T-helper 1 cell treated with Interleukin-12 subunit alpha and Interleukin-12 subunit beta and Interleukin-4 antibody, amounts not matched to agents 30 μg/mL and 1 μg/mL, for 36 hours (primary cell): ENCODE results near the gene TMEM135.

Experiments
- H3K27ac Mint-ChIP-seq: one replicate; pipeline ENCODE4 v1.8.0; 2021; ENCODE audit warnings: mild to moderate bottlenecking, mixed read lengths
- H3K27me3 Mint-ChIP-seq: one replicate; pipeline ENCODE4 v1.8.0; 2021; ENCODE audit warnings: low read depth, mixed read lengths
- H3K36me3 Mint-ChIP-seq: one replicate; pipeline ENCODE4 v1.8.0; 2021; ENCODE audit warnings: low read depth, mixed read lengths
- H3K4me1 Mint-ChIP-seq: one replicate; pipeline ENCODE4 v1.8.0; 2021; ENCODE audit warnings: low read depth, mixed read lengths
- H3K4me3 Mint-ChIP-seq: one replicate; pipeline ENCODE4 v1.8.0; 2021; ENCODE audit warnings: mild to moderate bottlenecking, moderate library complexity, mixed read lengths
- H3K9me3 Mint-ChIP-seq: one replicate; pipeline ENCODE4 v1.8.0; 2021; ENCODE audit warnings: mixed read lengths

Gene TMEM135

DNA sequence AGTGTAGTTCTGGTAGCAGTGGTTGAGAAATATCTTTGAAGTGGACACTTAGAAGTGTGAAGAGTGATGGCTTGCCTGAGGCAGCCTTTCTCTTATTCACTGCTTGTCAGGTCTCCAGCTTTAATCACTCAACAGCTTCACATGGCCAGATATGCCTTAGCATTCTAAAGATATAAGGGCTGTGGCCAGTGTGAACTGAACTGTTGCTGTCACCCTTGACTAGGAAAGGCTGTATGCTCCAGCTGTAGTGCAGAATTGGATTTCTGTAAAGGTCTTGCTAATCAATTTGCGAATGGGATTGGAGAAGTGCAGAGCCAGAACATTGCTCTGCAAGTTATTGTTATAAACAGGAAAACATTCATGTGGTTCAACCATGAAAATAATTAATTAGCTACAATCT is 266.7 kb downstream of the TMEM135 start:
- Mint-ChIP-seq H3K4me1 (peaks cover 7% of the 10 kb centered on the region), H3K4me3 (no peak overlapping the region), H3K27me3 (no peaks in the 10 kb centered on the region), H3K36me3 (peaks cover 8% of the 10 kb centered on the region), H3K9me3 (no peaks in the 10 kb centered on the region), H3K27ac (no peak overlapping the region)

DNA sequence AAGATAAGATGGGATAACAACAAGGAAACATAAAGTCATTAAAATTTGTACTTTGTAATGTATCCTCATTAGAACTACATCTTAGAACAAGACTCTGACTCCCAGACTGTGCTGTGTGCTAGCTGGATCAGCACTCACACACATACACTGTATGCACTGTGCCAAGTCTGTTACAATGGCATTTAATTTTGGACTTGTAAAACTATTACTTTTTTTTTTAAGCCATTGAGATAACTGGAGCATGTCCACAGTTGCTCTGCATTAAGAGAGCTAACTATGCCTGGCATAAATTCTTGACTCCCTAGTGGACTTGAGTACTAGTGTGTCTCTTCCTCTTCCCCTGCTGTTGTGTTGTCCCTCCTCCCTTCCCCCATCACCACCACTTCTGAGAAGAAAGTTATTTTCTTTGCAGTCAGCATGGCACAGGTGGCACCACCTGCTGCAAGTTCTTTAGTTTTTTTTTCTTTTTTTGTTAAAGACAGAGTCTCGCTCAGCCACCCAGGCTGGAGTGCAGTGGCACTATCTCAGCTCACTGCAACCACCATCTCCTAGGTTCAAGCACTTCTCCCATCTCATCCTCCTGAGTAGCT is 268.6 kb downstream of the TMEM135 start:
- peaks cover 8% of the 10 kb centered on the region for H3K36me3 Mint-ChIP-seq
- H3K4me1 Mint-ChIP-seq, result no peaks in the 10 kb centered on the region
- no peaks in the 10 kb centered on the region for H3K9me3 Mint-ChIP-seq
- no peak overlapping the region for H3K4me3 Mint-ChIP-seq
- H3K27ac Mint-ChIP-seq, result no peak overlapping the region
- no peaks in the 10 kb centered on the region for H3K27me3 Mint-ChIP-seq

DNA sequence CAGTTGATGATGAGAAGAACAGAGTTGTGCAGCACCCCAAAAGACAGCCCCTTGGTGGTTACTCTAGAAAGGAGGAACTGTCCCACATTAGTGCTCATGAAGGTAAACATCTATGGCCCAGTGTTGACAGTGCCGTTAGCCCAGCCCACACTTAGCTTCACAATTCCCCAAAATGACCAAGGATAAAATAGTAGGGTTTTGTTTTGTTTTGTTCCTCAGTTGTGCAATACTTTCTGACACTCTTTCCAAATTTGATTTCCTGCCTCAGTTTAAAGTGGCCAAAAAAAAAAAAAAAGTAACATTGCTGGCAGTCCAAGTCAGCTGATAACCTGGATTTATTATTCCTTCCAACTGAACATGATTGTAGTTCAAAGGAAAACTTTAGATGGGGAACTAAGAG is 269.4 kb downstream of the TMEM135 start:
- Mint-ChIP-seq H3K4me1 (no peaks in the 10 kb centered on the region), H3K9me3 (no peaks in the 10 kb centered on the region), H3K27ac (no peak overlapping the region), H3K36me3 (peaks cover 8% of the 10 kb centered on the region), H3K27me3 (no peaks in the 10 kb centered on the region), H3K4me3 (no peak overlapping the region)

DNA sequence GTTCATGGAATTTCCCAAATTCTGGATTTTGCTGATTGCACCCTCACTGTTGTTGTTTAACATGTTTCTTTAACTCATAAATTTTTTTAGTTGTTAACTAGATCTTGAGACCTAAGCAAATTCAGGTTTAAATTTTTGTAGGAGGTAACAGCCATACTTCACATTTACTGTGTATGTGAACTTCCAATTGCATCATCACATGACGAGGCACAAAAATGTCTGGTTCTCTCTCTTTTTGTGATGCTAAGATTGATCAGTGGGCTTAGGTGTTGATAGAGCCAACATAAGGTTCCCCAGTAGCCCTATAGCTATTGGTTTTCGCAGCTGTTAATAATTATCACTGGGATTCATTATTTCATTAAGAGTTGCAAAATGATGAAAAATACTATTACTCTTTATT is 277.5 kb downstream of the TMEM135 start:
- Mint-ChIP-seq H3K27me3 (no peaks in the 10 kb centered on the region), H3K27ac (no peak overlapping the region), H3K36me3 (no peaks in the 10 kb centered on the region), H3K4me3 (no peak overlapping the region), H3K9me3 (no peaks in the 10 kb centered on the region), H3K4me1 (no peaks in the 10 kb centered on the region)

DNA sequence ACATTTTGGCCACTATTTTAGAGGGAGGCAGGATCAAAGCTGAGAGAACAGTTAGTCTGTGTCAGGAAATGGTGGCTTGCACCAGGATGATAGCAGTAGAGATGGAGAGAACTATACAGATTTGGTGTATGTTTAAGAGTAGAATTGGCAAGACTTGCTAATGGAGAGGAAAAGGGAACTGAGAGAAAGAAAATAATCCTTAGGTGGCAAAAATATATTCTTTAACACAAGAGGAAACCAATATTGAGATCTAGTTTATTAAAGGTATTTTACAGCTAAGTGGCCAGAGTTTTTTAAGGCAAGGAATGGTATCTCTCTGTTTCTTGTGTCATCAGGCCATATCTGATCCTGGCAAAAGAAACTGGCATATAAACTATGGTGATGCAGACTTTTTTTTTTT is 278.8 kb downstream of the TMEM135 start:
- Mint-ChIP-seq H3K4me3 (no peak overlapping the region), H3K36me3 (no peaks in the 10 kb centered on the region), H3K4me1 (no peaks in the 10 kb centered on the region), H3K27ac (no peak overlapping the region), H3K27me3 (no peaks in the 10 kb centered on the region), H3K9me3 (no peaks in the 10 kb centered on the region)

DNA sequence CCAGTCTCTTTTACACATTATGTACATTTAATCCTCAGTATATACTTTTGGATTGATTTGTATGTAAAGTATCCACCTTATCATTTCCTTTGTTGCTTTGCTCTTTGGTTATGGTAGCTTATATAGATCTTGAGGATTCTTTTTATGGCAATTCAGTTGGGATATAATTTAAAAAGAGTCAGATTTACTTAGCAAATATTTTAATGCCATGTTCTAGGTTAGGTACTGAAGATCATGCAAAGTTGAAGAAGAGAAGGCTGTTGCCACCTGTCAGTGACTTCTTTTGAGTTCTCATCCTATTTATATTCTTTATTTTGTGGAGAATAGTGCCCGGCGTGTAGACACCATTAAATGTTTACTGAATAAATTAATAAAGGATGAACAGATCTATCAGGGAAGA is 279.7 kb downstream of the TMEM135 start:
- no peak overlapping the region for H3K4me3 Mint-ChIP-seq
- no peaks in the 10 kb centered on the region for H3K4me1 Mint-ChIP-seq

DNA sequence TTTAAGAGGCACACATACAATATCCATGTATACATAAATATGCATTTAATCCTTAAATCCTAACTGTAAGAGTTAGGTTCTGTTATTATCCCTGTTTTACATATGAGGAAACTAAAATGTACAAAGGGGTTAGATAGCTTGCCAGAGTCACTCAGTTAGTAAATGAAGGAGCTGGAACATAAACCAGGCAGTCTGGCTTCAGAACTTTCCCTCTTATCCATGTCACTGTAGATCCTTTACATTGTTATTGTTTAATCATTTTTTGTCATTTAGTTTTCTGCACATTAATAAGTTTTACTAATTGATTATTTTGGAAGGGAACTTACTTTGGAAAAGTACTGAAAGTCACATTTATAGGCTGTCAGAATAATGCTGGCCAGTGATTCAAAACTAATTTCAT is 282.4 kb downstream of the TMEM135 start:
- Mint-ChIP-seq H3K27me3 (no peaks in the 10 kb centered on the region), H3K4me3 (no peak overlapping the region), H3K27ac (no peak overlapping the region), H3K36me3 (peaks cover 4% of the 10 kb centered on the region), H3K4me1 (peaks cover 2% of the 10 kb centered on the region), H3K9me3 (no peaks in the 10 kb centered on the region)

More for the DNA sequence above, 279.7 kb downstream of the TMEM135 start:
- H3K36me3 Mint-ChIP-seq, result peaks cover 2% of the 10 kb centered on the region
- no peaks in the 10 kb centered on the region for H3K9me3 Mint-ChIP-seq
- H3K27me3 Mint-ChIP-seq, result no peaks in the 10 kb centered on the region
- H3K27ac Mint-ChIP-seq, result no peak overlapping the region

DNA sequence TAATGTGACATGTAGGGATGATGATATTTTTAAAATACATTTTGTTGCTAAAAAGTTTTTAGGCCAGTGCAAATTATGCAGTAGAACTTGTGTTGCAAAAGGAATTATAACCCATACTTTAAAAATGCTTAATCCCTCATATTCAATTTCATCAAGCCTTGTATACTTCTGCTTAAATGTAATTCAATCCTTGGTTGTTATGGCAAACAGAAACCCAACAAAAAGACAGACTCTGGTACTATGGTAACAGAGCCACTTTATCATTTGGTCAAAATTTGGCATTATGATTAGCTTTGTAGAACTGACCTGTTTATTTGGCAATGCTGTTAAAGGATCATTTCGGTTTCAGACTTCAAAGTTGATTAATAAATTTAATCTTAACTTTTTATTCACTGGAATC is 284.8 kb downstream of the TMEM135 start:
- Mint-ChIP-seq H3K4me1 (peaks cover 4% of the 10 kb centered on the region), H3K4me3 (no peak overlapping the region), H3K9me3 (no peaks in the 10 kb centered on the region), H3K27ac (no peak overlapping the region), H3K36me3 (peaks cover 11% of the 10 kb centered on the region), H3K27me3 (no peaks in the 10 kb centered on the region)

DNA sequence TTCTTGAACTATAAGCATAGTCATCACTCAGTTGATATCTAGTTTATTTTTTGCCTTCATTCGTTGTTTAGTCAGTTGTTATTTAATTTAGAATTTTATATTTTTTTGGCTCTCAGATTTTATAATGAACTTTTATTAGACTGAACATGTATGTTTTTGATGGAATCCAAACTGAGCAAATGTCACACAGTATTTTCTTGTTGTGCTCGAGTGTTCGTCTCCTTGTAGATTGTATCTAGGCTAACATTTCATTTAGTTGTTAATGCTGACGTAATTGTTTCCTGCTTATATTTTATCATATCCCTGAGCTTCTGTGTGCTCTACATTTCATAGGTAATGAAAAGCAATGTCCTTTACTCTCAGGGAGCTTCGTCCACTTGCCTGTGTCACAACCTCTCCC is 286.2 kb downstream of the TMEM135 start:
- H3K4me1 Mint-ChIP-seq, result peaks cover 4% of the 10 kb centered on the region

DNA sequence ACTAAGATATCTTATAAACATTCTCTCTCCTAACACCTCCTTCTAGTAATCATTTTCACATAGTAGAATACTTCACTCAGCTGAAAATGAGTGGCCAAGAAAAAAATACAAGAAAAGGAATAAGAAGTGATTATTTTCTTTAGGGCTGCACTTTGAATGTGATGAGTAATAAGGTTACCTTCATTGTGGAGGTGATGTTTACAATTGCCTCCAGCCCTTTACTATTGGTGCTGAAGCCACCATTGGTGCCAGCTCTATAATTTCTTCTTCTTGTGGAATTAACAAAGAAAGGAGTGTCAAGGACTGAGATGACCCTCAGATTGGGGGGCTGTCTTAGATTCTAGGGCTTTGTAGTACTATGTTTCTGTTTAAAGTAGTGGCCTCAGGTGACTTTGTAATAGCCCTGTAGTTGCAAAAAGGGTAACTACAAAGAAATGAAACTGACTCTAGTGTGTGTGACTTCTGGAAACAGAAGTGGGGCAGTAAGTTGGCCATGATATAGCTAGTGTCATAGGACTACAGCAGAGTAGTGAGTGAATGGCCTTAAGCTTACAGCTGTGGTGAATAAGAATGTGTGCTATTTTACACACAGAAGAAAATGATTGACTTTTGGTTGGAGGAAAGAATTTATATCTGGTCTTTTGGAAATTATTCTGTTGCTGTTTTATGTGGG is 287.2 kb downstream of the TMEM135 start:
- peaks cover 19% of the 10 kb centered on the region for H3K36me3 Mint-ChIP-seq
- H3K4me3 Mint-ChIP-seq, result no peak overlapping the region
- H3K4me1 Mint-ChIP-seq, result peaks cover 4% of the 10 kb centered on the region
- no peaks in the 10 kb centered on the region for H3K27me3 Mint-ChIP-seq
- H3K9me3 Mint-ChIP-seq, result no peaks in the 10 kb centered on the region
- H3K27ac Mint-ChIP-seq, result no peak overlapping the region

More for the DNA sequence above, 286.2 kb downstream of the TMEM135 start:
- Mint-ChIP-seq H3K9me3 (no peaks in the 10 kb centered on the region), H3K36me3 (peaks cover 16% of the 10 kb centered on the region), H3K27me3 (no peaks in the 10 kb centered on the region), H3K4me3 (no peak overlapping the region), H3K27ac (no peak overlapping the region)

DNA sequence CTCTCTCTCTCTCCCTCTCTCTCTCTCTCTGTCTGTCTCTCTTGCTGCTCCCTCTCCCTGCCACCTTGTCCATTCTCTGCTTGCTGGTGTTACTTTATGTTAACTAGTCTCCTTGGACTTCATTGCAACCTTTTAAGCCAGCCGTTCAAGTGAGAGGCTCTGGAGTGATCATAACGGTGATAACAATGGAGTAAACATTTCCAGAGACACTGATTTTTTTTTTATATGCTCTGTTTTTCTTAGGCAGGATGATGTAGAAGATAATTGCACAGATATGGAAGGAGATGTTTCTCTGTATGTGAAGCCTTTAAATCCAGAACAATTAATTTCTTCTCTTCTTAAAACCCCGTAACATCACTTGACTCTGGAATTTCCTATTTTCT is 287.7 kb downstream of the TMEM135 start:
- Mint-ChIP-seq H3K27ac (no peak overlapping the region), H3K4me1 (peaks cover 4% of the 10 kb centered on the region), H3K9me3 (no peaks in the 10 kb centered on the region), H3K27me3 (no peaks in the 10 kb centered on the region), H3K4me3 (no peak overlapping the region), H3K36me3 (peaks cover 19% of the 10 kb centered on the region)

DNA sequence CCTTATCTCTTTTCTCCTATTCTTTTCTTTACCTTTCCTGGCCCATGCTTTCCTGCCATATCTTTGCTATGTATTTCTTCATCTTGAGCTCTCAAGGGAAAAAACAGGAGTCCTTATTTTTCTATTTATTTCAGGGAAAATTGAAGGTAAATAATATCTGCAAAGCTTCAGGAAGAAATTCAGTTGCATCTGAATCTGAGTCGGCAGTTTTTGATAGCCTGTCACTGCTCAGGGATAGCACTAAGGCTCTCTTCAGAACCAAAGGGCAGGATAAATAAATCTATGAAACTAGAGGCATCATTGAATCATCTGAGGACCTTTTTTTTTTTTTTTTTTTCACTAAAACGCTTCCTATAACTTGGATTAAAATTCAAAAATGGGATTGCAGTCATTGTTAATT is 288.9 kb downstream of the TMEM135 start:
- Mint-ChIP-seq H3K27ac (no peak overlapping the region), H3K4me1 (peaks cover 4% of the 10 kb centered on the region), H3K27me3 (peaks cover 4% of the 10 kb centered on the region), H3K4me3 (no peak overlapping the region), H3K9me3 (peaks cover 5% of the 10 kb centered on the region), H3K36me3 (peaks cover 19% of the 10 kb centered on the region)

DNA sequence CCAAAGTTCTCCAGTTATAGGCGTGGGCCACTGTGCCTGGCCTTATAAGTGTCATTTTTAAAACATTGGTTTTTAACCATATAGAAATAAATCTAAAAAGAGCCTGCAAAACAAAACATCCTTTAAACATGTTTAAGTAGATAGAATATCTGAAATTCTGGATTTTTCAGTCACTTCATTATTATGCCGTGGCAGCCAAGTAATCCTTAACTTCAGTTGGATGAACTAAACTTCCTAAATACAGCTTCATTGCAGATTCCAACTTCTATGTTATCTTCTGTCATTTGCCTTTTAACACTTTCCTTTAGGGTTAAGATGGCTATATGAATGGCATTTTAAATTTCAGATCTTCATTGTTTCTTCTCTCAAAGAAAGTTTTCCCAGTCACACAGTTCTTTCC is 291.4 kb downstream of the TMEM135 start:
- Mint-ChIP-seq H3K4me3 (no peak overlapping the region), H3K27ac (no peak overlapping the region), H3K9me3 (peaks cover 5% of the 10 kb centered on the region), H3K27me3 (peaks cover 4% of the 10 kb centered on the region), H3K36me3 (peaks cover 16% of the 10 kb centered on the region), H3K4me1 (peaks cover 4% of the 10 kb centered on the region)

DNA sequence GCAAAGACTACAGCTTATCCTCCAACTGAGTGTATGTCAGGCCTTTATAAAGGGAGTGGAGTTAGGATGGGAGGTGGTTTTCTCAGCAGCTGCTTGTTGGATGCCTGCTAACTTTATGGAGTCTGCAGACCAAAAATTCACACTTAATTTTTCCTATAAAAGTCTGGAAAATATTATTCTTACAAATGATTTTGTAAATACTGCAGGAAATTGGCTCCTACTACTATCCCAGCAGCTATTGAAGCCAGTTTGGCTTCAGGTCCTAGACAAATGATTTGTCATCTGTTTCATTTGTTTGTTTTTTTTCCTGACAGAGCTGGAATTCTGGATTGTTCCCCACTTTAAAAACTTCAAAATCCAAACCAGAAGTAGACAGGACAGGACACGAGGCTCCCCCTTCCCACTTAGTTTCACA is 292.5 kb downstream of the TMEM135 start:
- peaks cover 2% of the 10 kb centered on the region for H3K4me1 Mint-ChIP-seq
- peaks cover 4% of the 10 kb centered on the region for H3K27me3 Mint-ChIP-seq

DNA sequence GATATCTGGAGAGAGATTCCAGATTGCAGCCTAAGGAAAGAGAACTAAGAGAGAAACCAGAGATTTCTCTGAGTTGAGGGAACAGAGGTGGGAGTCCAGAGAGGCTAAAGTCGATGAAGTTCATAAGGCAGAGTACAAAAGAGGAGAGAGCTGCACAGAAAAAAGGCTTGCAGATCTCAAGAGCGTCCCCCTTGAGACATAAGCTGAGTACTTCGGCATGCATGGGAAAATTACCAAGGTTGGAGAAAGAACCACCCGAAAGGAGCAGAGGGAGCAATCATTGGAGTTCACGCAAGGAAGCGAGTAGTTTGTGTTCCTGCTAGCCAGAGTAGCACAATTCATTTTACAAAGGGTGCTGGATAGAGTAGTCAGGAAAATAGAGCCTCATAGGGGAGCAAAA is 293.5 kb downstream of the TMEM135 start:
- Mint-ChIP-seq H3K27me3 (peaks cover 4% of the 10 kb centered on the region), H3K4me1 (no peaks in the 10 kb centered on the region), H3K36me3 (peaks cover 12% of the 10 kb centered on the region), H3K9me3 (peaks cover 17% of the 10 kb centered on the region), H3K4me3 (no peak overlapping the region), H3K27ac (no peak overlapping the region)

More for the DNA sequence above, 292.5 kb downstream of the TMEM135 start:
- Mint-ChIP-seq H3K4me3 (no peak overlapping the region), H3K9me3 (peaks cover 11% of the 10 kb centered on the region), H3K36me3 (peaks cover 15% of the 10 kb centered on the region), H3K27ac (no peak overlapping the region)
